GM23338 (cell line): ENCODE results near the gene RORB. TPM values are rescaled to one million over a fixed set of nuclear protein-coding genes. Genes with fewer than 3 reads are reported as not detected.

Source experiments
- EZH2phosphoT487 ChIP-seq: fragments of 200-600 bp; sonication (generic); IDR thresholded peaks from one replicate; pipeline ENCODE4 v1.8.1; 2018; ENCODE audit warnings: antibody characterized with exemption; ENCODE audit not compliant: unreplicated experiment
- JUNB ChIP-seq: IDR thresholded peaks from one replicate; pipeline ENCODE4 v1.6.1; 2016; ENCODE audit warnings: antibody characterized with exemption; ENCODE audit not compliant: unreplicated experiment
- STAT1 ChIP-seq: IDR thresholded peaks from one replicate; pipeline ENCODE4 v1.6.1; 2016; ENCODE audit warnings: antibody characterized with exemption; ENCODE audit not compliant: unreplicated experiment
- ZNF114 ChIP-seq: fragments of 250-450 bp; sonication (Bioruptor Pico); IDR thresholded peaks from 2 replicates; pipeline ENCODE4 v1.5.0; 2020; ENCODE audit warnings: mild to moderate bottlenecking, moderate library complexity
- polyA plus RNA-seq: library from polyadenylated mRNA; unstranded; fragments of >200 nt; fragmentation: Nextera tagmentation; extraction: Ambion mirVana; gene quantifications from 2 replicates; pipeline ENCODE4 v1.2.1, GENCODE V29; 2016
- total RNA-seq: library from RNA; depleted of rRNA; stranded (reverse); fragments of >200 nt; shearing (Covaris generic); gene quantifications from 2 replicates; pipeline ENCODE4 v1.2.3, GENCODE V29; 2014
- TF ChIP-seq, protein P1 (sequence below): fragments of 250-450 bp; sonication (Bioruptor Pico); IDR thresholded peaks from 2 replicates; pipeline ENCODE4 v1.5.0; 2020; ENCODE audit warnings: mild to moderate bottlenecking, moderate library complexity
- TF ChIP-seq, protein P2 (sequence below): IDR thresholded peaks from one replicate; pipeline ENCODE4 v1.6.1; 2018; ENCODE audit warnings: antibody characterized with exemption; ENCODE audit not compliant: unreplicated experiment

Gene RORB
- total and polyA plus RNA-seq, 2 experiments from 2014 or later: 1.2 to 4.5 TPM

DNA sequence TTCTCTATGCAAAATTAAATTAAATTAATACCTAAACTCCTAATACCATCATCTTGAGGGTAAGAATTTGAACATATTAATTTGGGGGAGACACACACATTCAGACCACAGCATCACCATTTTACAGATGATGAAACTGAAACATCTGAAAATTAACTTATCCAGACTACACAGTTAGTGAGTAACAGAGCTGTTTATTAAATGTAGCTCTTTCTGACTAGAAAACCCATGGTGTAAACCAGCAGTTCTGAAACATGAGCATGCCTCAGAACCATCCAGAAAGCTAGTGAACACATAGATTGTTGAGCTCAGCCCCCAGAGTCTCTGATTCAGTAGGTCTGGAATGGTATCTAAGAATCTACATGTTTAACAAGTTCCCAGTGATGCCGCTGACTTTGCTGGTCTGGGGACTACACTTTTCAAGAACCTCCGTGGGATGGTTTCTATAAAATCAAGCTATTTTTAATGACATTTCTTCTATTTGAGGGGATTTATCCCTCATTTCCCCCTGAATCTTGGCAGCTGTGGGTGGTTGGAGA, 113.5 kb downstream of the RORB start (continued):
- TF ChIP-seq, protein P1, sequence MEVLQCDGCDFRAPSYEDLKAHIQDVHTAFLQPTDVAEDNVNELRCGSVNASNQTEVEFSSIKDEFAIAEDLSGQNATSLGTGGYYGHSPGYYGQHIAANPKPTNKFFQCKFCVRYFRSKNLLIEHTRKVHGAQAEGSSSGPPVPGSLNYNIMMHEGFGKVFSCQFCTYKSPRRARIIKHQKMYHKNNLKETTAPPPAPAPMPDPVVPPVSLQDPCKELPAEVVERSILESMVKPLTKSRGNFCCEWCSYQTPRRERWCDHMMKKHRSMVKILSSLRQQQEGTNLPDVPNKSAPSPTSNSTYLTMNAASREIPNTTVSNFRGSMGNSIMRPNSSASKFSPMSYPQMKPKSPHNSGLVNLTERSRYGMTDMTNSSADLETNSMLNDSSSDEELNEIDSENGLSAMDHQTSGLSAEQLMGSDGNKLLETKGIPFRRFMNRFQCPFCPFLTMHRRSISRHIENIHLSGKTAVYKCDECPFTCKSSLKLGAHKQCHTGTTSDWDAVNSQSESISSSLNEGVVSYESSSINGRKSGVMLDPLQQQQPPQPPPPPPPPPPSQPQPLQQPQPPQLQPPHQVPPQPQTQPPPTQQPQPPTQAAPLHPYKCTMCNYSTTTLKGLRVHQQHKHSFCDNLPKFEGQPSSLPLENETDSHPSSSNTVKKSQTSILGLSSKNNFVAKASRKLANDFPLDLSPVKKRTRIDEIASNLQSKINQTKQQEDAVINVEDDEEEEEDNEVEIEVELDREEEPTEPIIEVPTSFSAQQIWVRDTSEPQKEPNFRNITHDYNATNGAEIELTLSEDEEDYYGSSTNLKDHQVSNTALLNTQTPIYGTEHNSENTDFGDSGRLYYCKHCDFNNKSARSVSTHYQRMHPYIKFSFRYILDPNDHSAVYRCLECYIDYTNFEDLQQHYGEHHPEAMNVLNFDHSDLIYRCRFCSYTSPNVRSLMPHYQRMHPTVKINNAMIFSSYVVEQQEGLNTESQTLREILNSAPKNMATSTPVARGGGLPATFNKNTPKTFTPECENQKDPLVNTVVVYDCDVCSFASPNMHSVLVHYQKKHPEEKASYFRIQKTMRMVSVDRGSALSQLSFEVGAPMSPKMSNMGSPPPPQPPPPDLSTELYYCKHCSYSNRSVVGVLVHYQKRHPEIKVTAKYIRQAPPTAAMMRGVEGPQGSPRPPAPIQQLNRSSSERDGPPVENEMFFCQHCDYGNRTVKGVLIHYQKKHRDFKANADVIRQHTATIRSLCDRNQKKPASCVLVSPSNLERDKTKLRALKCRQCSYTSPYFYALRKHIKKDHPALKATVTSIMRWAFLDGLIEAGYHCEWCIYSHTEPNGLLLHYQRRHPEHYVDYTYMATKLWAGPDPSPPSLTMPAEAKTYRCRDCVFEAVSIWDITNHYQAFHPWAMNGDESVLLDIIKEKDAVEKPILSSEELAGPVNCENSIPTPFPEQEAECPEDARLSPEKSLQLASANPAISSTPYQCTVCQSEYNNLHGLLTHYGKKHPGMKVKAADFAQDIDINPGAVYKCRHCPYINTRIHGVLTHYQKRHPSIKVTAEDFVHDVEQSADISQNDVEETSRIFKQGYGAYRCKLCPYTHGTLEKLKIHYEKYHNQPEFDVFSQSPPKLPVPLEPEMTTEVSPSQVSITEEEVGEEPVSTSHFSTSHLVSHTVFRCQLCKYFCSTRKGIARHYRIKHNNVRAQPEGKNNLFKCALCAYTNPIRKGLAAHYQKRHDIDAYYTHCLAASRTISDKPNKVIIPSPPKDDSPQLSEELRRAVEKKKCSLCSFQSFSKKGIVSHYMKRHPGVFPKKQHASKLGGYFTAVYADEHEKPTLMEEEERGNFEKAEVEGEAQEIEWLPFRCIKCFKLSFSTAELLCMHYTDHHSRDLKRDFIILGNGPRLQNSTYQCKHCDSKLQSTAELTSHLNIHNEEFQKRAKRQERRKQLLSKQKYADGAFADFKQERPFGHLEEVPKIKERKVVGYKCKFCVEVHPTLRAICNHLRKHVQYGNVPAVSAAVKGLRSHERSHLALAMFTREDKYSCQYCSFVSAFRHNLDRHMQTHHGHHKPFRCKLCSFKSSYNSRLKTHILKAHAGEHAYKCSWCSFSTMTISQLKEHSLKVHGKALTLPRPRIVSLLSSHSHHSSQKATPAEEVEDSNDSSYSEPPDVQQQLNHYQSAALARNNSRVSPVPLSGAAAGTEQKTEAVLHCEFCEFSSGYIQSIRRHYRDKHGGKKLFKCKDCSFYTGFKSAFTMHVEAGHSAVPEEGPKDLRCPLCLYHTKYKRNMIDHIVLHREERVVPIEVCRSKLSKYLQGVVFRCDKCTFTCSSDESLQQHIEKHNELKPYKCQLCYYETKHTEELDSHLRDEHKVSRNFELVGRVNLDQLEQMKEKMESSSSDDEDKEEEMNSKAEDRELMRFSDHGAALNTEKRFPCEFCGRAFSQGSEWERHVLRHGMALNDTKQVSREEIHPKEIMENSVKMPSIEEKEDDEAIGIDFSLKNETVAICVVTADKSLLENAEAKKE (CRISPR knock-in tag): no peak
- TF ChIP-seq STAT1 (no peak), ZNF114 (CRISPR knock-in tag) (no peak), JUNB (no peak), EZH2phosphoT487 (no peak)
- TF ChIP-seq, protein P2, sequence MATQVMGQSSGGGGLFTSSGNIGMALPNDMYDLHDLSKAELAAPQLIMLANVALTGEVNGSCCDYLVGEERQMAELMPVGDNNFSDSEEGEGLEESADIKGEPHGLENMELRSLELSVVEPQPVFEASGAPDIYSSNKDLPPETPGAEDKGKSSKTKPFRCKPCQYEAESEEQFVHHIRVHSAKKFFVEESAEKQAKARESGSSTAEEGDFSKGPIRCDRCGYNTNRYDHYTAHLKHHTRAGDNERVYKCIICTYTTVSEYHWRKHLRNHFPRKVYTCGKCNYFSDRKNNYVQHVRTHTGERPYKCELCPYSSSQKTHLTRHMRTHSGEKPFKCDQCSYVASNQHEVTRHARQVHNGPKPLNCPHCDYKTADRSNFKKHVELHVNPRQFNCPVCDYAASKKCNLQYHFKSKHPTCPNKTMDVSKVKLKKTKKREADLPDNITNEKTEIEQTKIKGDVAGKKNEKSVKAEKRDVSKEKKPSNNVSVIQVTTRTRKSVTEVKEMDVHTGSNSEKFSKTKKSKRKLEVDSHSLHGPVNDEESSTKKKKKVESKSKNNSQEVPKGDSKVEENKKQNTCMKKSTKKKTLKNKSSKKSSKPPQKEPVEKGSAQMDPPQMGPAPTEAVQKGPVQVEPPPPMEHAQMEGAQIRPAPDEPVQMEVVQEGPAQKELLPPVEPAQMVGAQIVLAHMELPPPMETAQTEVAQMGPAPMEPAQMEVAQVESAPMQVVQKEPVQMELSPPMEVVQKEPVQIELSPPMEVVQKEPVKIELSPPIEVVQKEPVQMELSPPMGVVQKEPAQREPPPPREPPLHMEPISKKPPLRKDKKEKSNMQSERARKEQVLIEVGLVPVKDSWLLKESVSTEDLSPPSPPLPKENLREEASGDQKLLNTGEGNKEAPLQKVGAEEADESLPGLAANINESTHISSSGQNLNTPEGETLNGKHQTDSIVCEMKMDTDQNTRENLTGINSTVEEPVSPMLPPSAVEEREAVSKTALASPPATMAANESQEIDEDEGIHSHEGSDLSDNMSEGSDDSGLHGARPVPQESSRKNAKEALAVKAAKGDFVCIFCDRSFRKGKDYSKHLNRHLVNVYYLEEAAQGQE: no peak
